ENCODE data around the gene ALDH1A2.
"Not testable (repeated sequence)": the region's sequence is repeated elsewhere in the genome, so short reads cannot be mapped to it uniquely, and the experiment has no call there.

The ALDH1A2 gene

DNA sequence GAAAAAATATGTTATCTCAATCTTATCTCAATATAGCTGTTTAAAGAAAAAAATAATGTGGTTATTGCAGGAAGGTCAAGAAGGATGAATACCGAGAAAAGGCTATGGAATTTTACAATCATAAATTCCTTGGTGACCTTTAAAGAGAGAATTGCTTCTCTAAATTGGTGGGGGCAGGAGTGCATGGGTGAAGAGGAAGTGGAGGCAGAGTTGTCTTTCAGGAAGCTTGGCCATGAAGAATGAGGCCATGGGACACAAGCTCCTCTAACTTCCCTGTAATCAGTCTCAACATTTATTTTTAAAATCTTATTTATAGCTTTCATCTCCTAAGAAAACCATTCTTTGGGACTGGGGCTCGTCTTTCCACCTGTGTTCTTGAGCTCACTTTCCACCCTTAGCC, 22.4 kb upstream of the ALDH1A2 start:
- no peaks in the 10 kb centered on the region for H3K27me3 ChIP-seq (ENCODE audit: insufficient read depth, low read length)
- H3K9ac ChIP-seq (ENCODE audit: low read depth, low read length), result no peak overlapping the region
- H3K27ac ChIP-seq (ENCODE audit: low read depth, low read length), result no peak overlapping the region
- no peaks in the 10 kb centered on the region for H3K9me3 ChIP-seq (ENCODE audit: insufficient read depth, low read depth, low read length)
- no peaks in the 10 kb centered on the region for H3K4me1 ChIP-seq (ENCODE audit: insufficient read depth, low read length)
- no peaks in the 10 kb centered on the region for H3K36me3 ChIP-seq (ENCODE audit: insufficient read depth, low read length)
- whole genome bisulfite sequencing, result 94% methylated on average over 2 of the region's 2 CpGs
- H3K4me3 ChIP-seq (ENCODE audit: low read length), result no peak overlapping the region

DNA sequence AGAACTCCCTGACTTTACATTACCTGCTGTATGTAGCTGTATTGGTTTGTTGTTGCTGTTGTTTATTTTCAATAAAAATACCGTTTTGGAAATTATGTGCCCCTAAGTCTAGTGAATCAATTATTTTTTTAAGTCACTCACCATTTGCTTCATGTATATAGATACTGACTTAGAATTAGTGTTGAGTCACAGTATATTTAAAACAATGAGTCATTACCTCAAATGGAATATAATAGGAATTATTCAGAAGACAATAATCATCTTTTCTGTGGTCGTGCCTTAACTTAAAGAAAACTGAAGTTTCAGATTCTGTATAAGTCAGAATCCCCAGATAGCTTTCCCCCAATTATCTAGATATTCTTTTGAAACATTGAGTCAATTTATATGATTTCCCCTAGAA, 21.0 kb upstream of the ALDH1A2 start:
- no peak overlapping the region for H3K9ac ChIP-seq (ENCODE audit: low read depth, low read length)
- H3K4me1 ChIP-seq (ENCODE audit: insufficient read depth, low read length), result no peaks in the 10 kb centered on the region
- no peaks in the 10 kb centered on the region for H3K9me3 ChIP-seq (ENCODE audit: insufficient read depth, low read depth, low read length)
- no peaks in the 10 kb centered on the region for H3K36me3 ChIP-seq (ENCODE audit: insufficient read depth, low read length)
- H3K27ac ChIP-seq (ENCODE audit: low read depth, low read length), result no peak overlapping the region
- no peaks in the 10 kb centered on the region for H3K27me3 ChIP-seq (ENCODE audit: insufficient read depth, low read length)
- no CpG with 5 or more reads among the region's 2 CpGs for WGBS
- H3K4me3 ChIP-seq (ENCODE audit: low read length), result no peak overlapping the region

DNA sequence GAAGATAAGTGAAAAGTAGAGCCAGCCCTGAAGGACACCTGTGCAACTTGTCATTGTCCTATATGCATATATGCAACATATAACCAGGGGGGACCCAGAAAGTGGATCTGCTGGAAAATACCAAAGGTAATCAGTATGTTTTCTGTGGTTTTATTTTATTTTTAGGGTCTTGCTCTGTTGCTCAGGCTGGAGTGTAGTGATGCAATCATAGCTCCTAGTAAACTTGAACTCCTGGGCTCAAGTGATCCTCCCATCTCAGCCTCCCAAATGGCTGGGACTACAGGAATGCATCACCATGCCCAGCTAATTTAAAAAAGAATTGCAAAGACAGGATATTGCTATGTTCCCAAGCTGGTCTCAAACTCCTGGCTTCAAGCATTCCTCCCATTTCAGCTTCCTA, 18.0 kb upstream of the ALDH1A2 start:
- H3K27ac ChIP-seq (ENCODE audit: low read depth, low read length), result no peak overlapping the region
- no peak overlapping the region for H3K4me3 ChIP-seq (ENCODE audit: low read length)
- no peaks in the 10 kb centered on the region; the same call in 1 of the 2 replicates for H3K4me1 ChIP-seq (ENCODE audit: insufficient read depth, low read length)
- no peaks in the 10 kb centered on the region for H3K9me3 ChIP-seq (ENCODE audit: insufficient read depth, low read depth, low read length)
- no peaks in the 10 kb centered on the region for H3K36me3 ChIP-seq (ENCODE audit: insufficient read depth, low read length)
- no peak overlapping the region for H3K9ac ChIP-seq (ENCODE audit: low read depth, low read length)
- no peaks in the 10 kb centered on the region for H3K27me3 ChIP-seq (ENCODE audit: insufficient read depth, low read length)

DNA sequence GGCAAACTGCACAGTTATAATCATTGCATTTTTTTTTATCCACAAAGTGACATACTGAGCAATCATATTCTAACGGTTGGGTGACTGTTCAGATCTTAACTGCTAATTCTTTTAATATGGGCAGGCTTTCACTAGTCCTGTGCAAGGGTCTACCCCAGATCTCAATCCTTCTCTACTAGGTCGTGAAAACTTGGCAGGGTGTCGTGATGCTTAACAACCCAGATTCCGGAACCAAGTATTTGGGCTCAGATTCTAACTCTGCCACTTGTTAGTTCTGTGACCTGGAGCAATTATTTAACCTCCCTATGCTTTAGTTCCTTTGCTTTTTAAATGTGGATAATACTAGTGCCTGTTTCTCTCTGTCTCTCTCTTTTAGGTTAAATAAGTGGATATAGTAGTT, 16.4 kb upstream of the ALDH1A2 start:
- no peak overlapping the region for H3K9ac ChIP-seq (ENCODE audit: low read depth, low read length)
- WGBS, result 96% methylated on average over 4 of the region's 4 CpGs
- H3K4me1 ChIP-seq (ENCODE audit: insufficient read depth, low read length), result no peaks in the 10 kb centered on the region; the same call in 1 of the 2 replicates
- no peaks in the 10 kb centered on the region for H3K9me3 ChIP-seq (ENCODE audit: insufficient read depth, low read depth, low read length)
- H3K4me3 ChIP-seq (ENCODE audit: low read length), result no peak overlapping the region
- no peak overlapping the region for H3K27ac ChIP-seq (ENCODE audit: low read depth, low read length)
- no peaks in the 10 kb centered on the region for H3K27me3 ChIP-seq (ENCODE audit: insufficient read depth, low read length)
- H3K36me3 ChIP-seq (ENCODE audit: insufficient read depth, low read length), result no peaks in the 10 kb centered on the region

GRCh38 chr15:58081456-58081855, 15.9 kb upstream of the ALDH1A2 start:
- 100% methylated on average over 1 of the region's 1 CpG for WGBS

DNA sequence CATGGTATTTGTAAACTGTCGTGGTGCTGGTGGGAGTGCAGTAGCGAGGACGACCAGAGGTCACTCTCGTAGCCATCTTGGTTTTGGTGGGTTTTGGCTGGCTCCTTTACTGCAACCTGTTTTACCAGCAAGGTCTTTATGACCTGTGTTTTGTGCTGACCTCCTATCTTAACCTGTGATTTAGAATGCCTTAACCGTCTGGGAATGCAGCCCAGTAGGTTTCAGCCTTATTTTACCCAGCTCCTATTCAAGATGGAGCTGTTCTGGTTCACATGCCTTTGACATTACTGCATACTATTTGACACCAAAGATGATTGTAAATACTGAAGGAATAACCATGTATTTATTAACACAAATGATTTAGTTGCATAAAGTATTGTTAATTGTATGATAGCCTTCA, 15.4 kb upstream of the ALDH1A2 start:
- not testable (repeated sequence) for H3K4me3 ChIP-seq (ENCODE audit: low read length); H3K4me1 ChIP-seq (ENCODE audit: insufficient read depth, low read length); H3K9ac ChIP-seq (ENCODE audit: low read depth, low read length); H3K36me3 ChIP-seq (ENCODE audit: insufficient read depth, low read length); H3K9me3 ChIP-seq (ENCODE audit: insufficient read depth, low read depth, low read length); H3K27ac ChIP-seq (ENCODE audit: low read depth, low read length); H3K27me3 ChIP-seq (ENCODE audit: insufficient read depth, low read length)
- 93% methylated on average over 5 of the region's 5 CpGs for WGBS

More at GRCh38 chr15:58081456-58081855, 15.9 kb upstream of the ALDH1A2 start:
- Histone ChIP-seq H3K4me1 (ENCODE audit: insufficient read depth, low read length) (no peaks in the 10 kb centered on the region; the same call in 1 of the 2 replicates), H3K4me3 (ENCODE audit: low read length) (no peak overlapping the region), H3K9me3 (ENCODE audit: insufficient read depth, low read depth, low read length) (no peaks in the 10 kb centered on the region), H3K9ac (ENCODE audit: low read depth, low read length) (no peak overlapping the region), H3K27ac (ENCODE audit: low read depth, low read length) (no peak overlapping the region), H3K27me3 (ENCODE audit: insufficient read depth, low read length) (no peaks in the 10 kb centered on the region), H3K36me3 (ENCODE audit: insufficient read depth, low read length) (no peaks in the 10 kb centered on the region)

- H3K9ac ChIP-seq (ENCODE audit: low read depth, low read length), result no peak overlapping the region
- H3K9me3 ChIP-seq (ENCODE audit: insufficient read depth, low read depth, low read length), result no peaks in the 10 kb centered on the region
- no peak overlapping the region for H3K27ac ChIP-seq (ENCODE audit: low read depth, low read length)
- H3K4me1 ChIP-seq (ENCODE audit: insufficient read depth, low read length), result no peaks in the 10 kb centered on the region; the same call in 1 of the 2 replicates
- WGBS, result 85% methylated on average over 8 of the region's 8 CpGs
- no peaks in the 10 kb centered on the region for H3K27me3 ChIP-seq (ENCODE audit: insufficient read depth, low read length)
- H3K36me3 ChIP-seq (ENCODE audit: insufficient read depth, low read length), result no peaks in the 10 kb centered on the region
- no peak overlapping the region for H3K4me3 ChIP-seq (ENCODE audit: low read length)
Measured at GRCh38 chr15:58080398-58080797, 14.9 kb upstream of the ALDH1A2 start.

DNA sequence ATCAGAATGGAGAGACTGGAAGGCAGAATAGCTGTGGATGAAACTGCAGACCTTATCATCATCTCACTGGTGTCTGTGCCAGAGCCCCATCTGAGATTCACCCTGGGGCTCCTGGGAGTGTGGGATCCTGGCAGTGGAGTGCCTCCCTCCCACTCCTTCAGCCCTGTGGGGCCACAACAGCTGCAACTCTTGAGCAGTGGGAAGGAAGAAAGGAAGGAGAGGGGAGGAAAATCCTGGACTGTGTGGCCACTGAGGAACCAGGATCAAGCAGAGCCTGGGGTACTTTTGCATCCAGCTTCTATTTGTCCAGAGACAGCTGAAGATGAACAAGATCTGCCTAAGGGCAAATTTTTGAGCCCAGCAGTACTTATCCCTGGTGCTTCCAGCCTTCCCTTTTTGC, 13.1 kb upstream of the ALDH1A2 start:
- Histone ChIP-seq H3K4me1 (ENCODE audit: insufficient read depth, low read length) (no peaks in the 10 kb centered on the region; the same call in 1 of the 2 replicates), H3K36me3 (ENCODE audit: insufficient read depth, low read length) (no peaks in the 10 kb centered on the region), H3K27ac (ENCODE audit: low read depth, low read length) (no peak overlapping the region), H3K4me3 (ENCODE audit: low read length) (no peak overlapping the region), H3K9ac (ENCODE audit: low read depth, low read length) (no peak overlapping the region), H3K9me3 (ENCODE audit: insufficient read depth, low read depth, low read length) (no peaks in the 10 kb centered on the region), H3K27me3 (ENCODE audit: insufficient read depth, low read length) (no peaks in the 10 kb centered on the region)

- Histone ChIP-seq H3K9ac (ENCODE audit: low read depth, low read length) (no peak overlapping the region), H3K9me3 (ENCODE audit: insufficient read depth, low read depth, low read length) (no peaks in the 10 kb centered on the region), H3K36me3 (ENCODE audit: insufficient read depth, low read length) (no peaks in the 10 kb centered on the region), H3K27ac (ENCODE audit: low read depth, low read length) (no peak overlapping the region), H3K4me1 (ENCODE audit: insufficient read depth, low read length) (no peaks in the 10 kb centered on the region; the same call in 1 of the 2 replicates), H3K4me3 (ENCODE audit: low read length) (no peak overlapping the region), H3K27me3 (ENCODE audit: insufficient read depth, low read length) (no peaks in the 10 kb centered on the region)
- 55% methylated on average over 1 of the region's 1 CpG for WGBS
Measured at GRCh38 chr15:58077427-58077826, 11.9 kb upstream of the ALDH1A2 start.

GRCh38 chr15:58074452-58074851, 8.9 kb upstream of the ALDH1A2 start:
- H3K4me1 ChIP-seq (ENCODE audit: insufficient read depth, low read length), result no peaks in the 10 kb centered on the region
- no peaks in the 10 kb centered on the region for H3K9me3 ChIP-seq (ENCODE audit: insufficient read depth, low read depth, low read length)
- H3K27ac ChIP-seq (ENCODE audit: low read depth, low read length), result no peak overlapping the region
- H3K27me3 ChIP-seq (ENCODE audit: insufficient read depth, low read length), result peaks cover 5% of the 10 kb centered on the region; the same call in 1 of the 2 replicates
- no peak overlapping the region for H3K4me3 ChIP-seq (ENCODE audit: low read length)
- H3K36me3 ChIP-seq (ENCODE audit: insufficient read depth, low read length), result no peaks in the 10 kb centered on the region
- 93% methylated on average over 2 of the region's 2 CpGs for WGBS
- no peak overlapping the region for H3K9ac ChIP-seq (ENCODE audit: low read depth, low read length)

GRCh38 chr15:58070801-58071418, 5.4 kb upstream of the ALDH1A2 start:
- Histone ChIP-seq H3K9me3 (ENCODE audit: insufficient read depth, low read depth, low read length) (no peaks in the 10 kb centered on the region), H3K27ac (ENCODE audit: low read depth, low read length) (no peak overlapping the region), H3K4me3 (ENCODE audit: low read length) (no peak overlapping the region), H3K27me3 (ENCODE audit: insufficient read depth, low read length) (peaks cover 41% of the 10 kb centered on the region), H3K4me1 (ENCODE audit: insufficient read depth, low read length) (peaks cover 2% of the 10 kb centered on the region; the same call in 1 of the 2 replicates), H3K36me3 (ENCODE audit: insufficient read depth, low read length) (no peaks in the 10 kb centered on the region), H3K9ac (ENCODE audit: low read depth, low read length) (no peak overlapping the region)
- 35% methylated on average over 7 of the region's 7 CpGs for WGBS

DNA sequence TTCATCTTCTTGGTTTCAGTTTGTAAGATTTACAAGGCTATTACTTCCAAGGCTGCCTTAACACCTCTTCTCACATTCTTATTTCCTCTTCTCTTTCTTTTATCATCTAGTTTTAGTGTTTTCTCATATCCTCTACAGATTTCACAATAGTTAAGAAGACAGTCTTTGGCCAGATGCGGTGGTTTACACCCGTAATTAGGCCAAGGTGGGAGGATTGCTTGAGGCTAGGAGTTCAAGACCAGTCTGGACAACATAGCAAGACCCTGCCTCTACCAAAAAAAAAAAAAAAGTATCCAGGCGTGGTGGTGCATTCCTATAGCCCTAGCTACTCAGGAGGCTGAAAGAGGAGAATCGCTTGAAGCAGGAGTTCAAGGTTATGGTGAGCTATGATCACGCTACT, 3.5 kb upstream of the ALDH1A2 start:
- Histone ChIP-seq H3K27me3 (ENCODE audit: insufficient read depth, low read length) (peaks cover 60% of the 10 kb centered on the region), H3K9ac (ENCODE audit: low read depth, low read length) (no peak overlapping the region), H3K4me3 (ENCODE audit: low read length) (no peak overlapping the region), H3K4me1 (ENCODE audit: insufficient read depth, low read length) (peaks cover 13% of the 10 kb centered on the region), H3K36me3 (ENCODE audit: insufficient read depth, low read length) (no peaks in the 10 kb centered on the region), H3K27ac (ENCODE audit: low read depth, low read length) (no peak overlapping the region), H3K9me3 (ENCODE audit: insufficient read depth, low read depth, low read length) (no peaks in the 10 kb centered on the region)
- 89% methylated on average over 5 of the region's 5 CpGs for WGBS

Measured in HUES64 (cell line).